ENCODE data around the gene LETMD1.

Gene LETMD1

GRCh38 chr12:51025836-51026638 lies 22.1 kb upstream of the LETMD1 start, which contains the start of gene SLC11A2:
SLC11A2 (minus strand) TSS chr12:51026384; CDS start chr12:51010728, 15,656 bp downstream.
- peak; percentile 88 for DNase-seq

DNA sequence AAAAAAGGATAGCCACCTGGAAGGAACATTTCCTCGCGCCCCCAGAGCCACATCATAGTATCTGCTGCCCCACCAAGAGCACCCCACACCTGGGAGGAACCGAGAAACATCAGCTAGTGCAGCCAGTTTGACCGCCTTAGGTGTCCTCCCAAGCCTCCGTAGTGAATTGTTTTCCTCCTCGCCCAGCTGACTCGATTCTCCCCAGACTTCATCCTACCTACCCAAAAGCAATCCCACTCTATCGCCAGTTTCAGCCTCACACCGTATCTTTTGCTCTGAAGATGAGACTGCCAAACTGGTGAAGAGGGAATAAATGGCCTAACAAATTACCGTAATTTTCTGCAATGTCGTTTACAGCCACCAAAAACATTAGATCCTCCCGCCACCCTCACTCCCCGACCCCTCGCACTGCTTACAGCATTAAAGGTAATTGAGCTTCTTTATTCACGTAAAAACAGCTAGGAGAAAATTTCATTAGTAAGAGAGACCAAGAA lies 20.7 kb upstream of the LETMD1 start:
- no peak for DNase-seq

DNA sequence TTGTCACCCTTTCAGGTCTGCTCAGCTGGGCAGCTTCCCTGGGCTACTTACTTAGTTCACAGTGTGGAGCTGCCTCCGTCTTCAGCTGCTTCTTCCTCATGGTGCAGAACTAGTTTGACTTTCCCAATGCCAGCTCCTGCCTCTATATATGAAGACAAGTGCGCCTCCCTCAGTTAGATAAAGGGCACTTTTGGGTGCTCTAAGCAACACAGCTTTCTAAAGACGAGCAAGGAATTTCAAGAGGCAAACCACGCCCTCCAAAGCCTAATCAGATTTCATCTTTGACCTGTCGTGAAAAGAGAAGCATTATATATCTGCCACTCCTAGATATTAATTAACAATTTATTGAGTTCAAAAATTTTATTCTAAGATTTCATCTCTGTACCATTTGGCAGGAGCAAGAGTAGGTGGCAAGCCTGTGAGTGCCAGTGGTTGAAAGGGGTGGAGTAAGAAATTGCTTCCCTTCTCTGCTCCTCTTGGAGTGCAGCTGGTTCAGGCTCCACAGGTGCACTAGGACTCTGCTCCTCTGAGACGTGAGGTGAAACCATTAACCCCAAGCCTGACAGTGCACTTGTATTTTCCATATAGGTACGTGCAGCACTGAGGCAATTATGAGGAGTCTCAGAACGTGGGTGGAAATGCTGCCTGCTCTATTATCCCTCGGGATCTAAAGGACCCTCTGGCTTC lies 19.9 kb upstream of the LETMD1 start:
- no peak for DNase-seq

DNA sequence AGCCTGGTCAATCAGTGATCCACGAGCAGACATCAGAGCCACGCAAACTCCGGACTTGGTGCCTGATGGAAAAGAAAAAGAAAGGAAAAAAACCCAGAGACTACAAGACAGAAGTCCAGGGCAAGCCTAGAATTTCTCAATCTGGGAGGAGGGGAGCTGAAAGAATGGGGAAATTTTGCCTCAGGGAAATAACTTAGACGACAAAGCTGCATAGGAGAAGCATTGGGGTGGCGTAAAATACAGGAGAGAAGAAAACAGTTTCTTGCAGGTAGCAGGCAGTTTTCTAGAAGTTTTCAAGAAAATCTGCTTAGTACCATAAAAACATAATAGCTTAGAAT lies 19.3 kb upstream of the LETMD1 start:
- no peak for DNase-seq

GRCh38 chr12:51033048-51033447 lies 15.1 kb upstream of the LETMD1 start:
- DNase-seq: no peak

GRCh38 chr12:51033457-51034089 lies 14.6 kb upstream of the LETMD1 start:
- no peak for DNase-seq

GRCh38 chr12:51036279-51036678 lies 11.8 kb upstream of the LETMD1 start:
- no peak for DNase-seq

- no peak for DNase-seq
Measured at GRCh38 chr12:51048661-51049251, 629 bp downstream of the LETMD1 start.

DNA sequence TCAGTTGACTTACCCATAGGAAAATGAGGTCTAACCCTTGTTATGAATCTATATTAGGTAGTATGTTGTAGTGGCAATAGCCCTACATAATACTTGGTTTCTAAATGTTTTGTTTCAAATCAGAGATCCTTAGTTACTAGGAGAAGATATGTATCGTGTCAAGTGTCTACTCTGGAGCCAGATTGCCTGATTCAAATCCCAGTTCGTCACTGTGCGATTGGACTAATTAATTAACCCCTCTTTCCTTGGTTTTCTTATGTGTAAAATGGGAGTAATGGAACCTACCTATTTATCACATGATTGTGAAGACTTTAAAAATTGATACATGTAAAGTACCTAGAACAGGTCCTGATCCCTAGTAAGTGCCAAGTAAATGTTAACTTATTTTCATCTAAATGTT lies 1.4 kb downstream of the LETMD1 start:
- no peak for DNase-seq

DNA sequence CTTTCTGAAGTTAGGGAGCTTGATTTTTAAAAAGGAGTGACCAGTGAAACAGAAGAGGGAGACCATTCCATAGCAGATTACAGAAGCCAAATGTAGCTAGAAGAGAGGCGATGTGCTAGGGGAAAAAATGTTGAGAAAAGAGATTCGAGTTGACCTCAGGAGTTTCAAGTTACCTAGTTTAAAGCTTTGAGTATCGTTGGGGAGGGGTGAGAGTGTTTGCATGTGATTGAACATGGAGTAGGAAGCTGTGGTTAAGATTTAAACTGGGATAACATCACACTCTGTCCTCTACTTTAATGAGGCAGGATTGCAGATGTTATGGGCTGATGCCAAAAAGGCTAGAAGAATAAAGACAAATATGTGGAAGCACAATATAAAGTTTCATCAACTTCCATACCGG lies 3.7 kb downstream of the LETMD1 start:
- DNase-seq: no peak

- no peak for DNase-seq
Measured at GRCh38 chr12:51055060-51055459, 6.9 kb downstream of the LETMD1 start.

DNA sequence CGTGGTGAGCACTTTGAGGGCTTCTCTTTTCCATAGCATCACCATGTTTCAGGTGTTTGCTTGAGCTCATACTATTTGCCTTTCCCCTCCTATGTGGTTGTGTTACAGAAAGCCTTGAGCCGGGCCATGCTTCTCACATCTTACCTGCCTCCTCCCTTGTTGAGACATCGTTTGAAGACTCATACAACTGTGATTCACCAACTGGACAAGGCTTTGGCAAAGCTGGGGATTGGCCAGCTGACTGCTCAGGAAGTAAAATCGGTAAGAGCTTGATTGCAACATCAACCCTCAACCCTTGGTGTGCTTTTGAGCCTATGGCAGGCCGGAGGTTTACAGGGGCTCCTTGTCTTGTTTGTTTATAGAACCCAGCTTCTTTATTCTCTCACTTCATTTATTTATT lies 8.1 kb downstream of the LETMD1 start:
- DNase-seq: no peak

- no peak for DNase-seq
Measured at GRCh38 chr12:51059086-51059485, 11.0 kb downstream of the LETMD1 start.

DNA sequence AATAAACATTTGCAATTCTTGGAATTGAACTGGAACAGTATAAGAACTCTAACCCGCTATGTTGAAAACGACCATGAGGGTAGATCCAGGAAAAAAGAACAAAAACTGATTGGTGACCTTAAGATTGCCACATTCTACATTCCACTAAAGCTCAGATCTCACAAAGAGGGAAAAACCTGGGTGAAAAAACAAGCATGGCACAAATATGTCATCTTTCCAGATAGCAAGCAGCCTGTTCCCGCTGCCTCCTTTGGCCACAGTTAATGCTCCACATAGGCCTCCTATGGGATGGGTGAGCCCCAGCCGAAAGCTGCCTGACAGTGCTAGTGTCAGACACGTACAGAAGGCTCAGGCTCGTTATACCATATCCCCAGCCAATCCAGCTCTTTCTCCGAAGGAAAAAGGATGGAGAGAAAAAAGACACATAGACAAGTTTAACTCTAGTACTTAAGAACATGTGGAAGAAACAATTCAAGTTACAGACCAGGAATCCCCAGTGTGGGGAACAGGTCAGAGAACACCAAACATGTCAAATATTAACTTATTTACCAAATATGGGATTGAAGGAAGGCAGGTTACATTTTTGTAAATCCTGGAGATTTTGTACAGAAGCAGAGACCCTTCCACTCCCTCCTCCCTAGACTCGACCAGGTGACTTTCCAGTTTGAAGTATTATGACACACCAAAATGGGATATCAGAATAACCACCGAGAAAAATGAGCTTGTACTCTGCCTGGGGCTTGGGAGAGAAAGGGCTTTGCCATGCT lies 14.7 kb downstream of the LETMD1 start:
- no peak for DNase-seq

GRCh38 chr12:51065530-51065929 lies 17.4 kb downstream of the LETMD1 start:
- DNase-seq: no peak

DNA sequence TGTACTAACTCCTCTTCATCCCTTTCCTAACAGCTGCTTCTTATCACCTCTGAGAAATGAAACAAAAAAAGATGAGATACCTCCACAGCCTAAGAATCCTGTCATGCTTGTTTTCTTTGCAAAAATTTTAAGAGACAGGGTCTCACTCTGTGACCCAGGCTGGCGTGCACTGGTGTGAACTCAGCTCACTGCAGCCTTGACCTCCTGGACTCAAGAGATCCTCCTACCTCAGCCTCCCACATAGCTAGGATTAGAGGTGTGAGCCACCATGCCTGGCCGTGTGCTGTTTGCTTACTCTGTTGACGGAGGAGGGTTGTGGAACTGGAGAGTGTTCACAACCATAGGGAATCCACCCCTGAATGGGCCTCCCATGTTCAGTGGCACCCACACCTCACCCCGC lies 19.1 kb downstream of the LETMD1 start:
- no peak for DNase-seq

- DNase-seq: no peak
Measured at GRCh38 chr12:51067771-51068170, 19.6 kb downstream of the LETMD1 start.

GRCh38 chr12:51070004-51070403 lies 21.9 kb downstream of the LETMD1 start:
- DNase-seq: no peak

- DNase-seq: no peak
Measured at GRCh38 chr12:51071663-51072062, 23.5 kb downstream of the LETMD1 start.

GRCh38 chr12:51075390-51075789 lies 27.3 kb downstream of the LETMD1 start:
- no peak for DNase-seq

GRCh38 chr12:51076236-51076930 lies 28.3 kb downstream of the LETMD1 start:
- DNase-seq: no peak

DNA sequence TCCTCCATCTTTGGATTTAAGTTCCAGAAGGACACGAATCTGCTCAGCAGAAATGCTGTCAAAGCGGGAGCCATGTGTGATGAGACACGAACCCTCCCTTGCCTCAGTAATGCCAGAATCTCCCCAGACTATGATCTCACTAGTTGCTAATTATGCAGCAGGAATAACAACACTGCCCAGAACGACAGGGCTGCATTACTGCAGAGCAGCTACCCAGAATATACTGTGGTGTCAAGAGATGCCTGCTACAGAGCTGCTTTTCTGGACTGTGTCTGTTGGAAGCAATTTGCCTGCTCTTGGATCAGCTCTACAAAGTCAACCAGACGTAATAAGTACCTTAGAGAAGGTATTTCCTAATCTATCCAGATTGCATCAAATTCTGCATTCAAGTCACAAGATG lies 29.8 kb downstream of the LETMD1 start:
- no peak for DNase-seq
